Measurements from ENCODE around the gene FJX1. TPM values are rescaled to one million over a fixed set of nuclear protein-coding genes. Genes with fewer than 3 reads are reported as not detected.

FJX1 gene
- total RNA-seq, 1 donor from 2014 or later: 1.5 TPM

DNA sequence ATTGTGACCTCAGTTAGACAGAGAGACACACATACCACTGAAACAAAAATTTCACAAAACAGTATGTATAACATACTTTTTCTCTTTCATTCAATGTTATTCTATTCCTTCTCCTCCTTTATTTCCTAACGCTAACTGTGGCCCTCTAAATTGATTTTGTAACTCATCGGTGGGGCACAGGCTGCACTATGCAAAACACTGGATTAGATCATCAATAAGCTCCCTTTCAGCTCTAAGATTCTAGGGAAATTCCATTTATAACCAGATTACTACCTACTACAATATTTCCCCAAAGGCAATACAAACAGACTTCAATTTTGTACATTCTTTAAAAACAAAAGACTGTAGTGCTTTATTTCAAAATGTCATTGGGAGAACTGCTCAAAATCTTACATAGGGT lies 6.1 kb downstream of the FJX1 start:
- Histone ChIP-seq H3K9me3 (no peaks in the 10 kb centered on the region), H3K27me3 (ENCODE audit: low read depth) (peaks cover 22% of the 10 kb centered on the region), H3K4me1 (peaks cover 12% of the 10 kb centered on the region), H3K36me3 (no peaks in the 10 kb centered on the region), H3K4me3 (no peak overlapping the region), H3K27ac (no peak overlapping the region)
- DNase-seq: no peak
- TF ChIP-seq, protein P1, sequence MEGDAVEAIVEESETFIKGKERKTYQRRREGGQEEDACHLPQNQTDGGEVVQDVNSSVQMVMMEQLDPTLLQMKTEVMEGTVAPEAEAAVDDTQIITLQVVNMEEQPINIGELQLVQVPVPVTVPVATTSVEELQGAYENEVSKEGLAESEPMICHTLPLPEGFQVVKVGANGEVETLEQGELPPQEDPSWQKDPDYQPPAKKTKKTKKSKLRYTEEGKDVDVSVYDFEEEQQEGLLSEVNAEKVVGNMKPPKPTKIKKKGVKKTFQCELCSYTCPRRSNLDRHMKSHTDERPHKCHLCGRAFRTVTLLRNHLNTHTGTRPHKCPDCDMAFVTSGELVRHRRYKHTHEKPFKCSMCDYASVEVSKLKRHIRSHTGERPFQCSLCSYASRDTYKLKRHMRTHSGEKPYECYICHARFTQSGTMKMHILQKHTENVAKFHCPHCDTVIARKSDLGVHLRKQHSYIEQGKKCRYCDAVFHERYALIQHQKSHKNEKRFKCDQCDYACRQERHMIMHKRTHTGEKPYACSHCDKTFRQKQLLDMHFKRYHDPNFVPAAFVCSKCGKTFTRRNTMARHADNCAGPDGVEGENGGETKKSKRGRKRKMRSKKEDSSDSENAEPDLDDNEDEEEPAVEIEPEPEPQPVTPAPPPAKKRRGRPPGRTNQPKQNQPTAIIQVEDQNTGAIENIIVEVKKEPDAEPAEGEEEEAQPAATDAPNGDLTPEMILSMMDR (IDR thresholded peaks at IDR 0.05): no peak
- no peak for ATAC-seq
- intact Hi-C loops (cut with DNase I): no loop called here

DNA sequence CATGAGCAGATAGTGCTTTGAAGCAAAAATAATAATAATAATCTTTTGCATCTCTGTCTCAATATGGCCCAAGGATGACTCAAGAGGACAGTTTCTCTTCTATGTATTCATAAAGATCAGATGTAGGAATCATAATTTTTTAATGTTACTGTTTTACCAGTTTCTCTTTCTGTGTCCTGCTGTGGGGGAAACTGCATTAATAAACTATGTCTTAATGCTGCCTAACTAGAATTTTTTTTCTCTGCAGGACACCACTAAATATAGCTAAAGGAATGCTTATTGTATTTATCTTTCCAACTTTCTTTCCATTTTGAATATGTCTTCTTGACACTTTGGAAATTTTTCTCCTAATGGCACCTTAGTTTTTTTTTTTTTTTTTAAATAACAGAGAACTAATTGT lies 6.5 kb downstream of the FJX1 start:
- TF ChIP-seq, protein P1 (IDR thresholded peaks at IDR 0.05): no peak
- Histone ChIP-seq H3K27me3 (ENCODE audit: low read depth) (peaks cover 18% of the 10 kb centered on the region), H3K36me3 (no peaks in the 10 kb centered on the region), H3K4me1 (peaks cover 7% of the 10 kb centered on the region), H3K9me3 (no peaks in the 10 kb centered on the region), H3K4me3 (no peak overlapping the region), H3K27ac (no peak overlapping the region)
- intact Hi-C loops (cut with DNase I): no loop called here
- DNase-seq (no peak), ATAC-seq (no peak)

DNA sequence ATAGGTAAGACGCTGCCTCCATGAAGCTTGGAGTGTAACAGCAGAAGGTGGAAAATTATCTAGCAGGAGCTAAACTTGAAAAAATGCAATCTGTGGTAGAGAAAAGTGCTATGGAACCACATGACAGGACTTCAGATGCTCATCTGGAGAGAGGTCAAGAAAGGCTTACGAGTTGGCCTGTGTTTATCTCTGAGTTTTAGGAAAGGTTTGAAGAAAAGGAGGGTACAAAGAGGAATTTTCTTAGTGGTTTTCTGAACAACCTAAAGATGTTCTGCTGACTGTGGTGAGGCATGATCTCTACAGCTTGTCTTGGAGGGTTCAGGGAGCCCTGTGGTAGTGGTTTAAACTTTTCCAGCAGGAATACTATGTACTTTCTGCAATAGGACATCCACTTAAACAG lies 8.2 kb downstream of the FJX1 start:
- Histone ChIP-seq H3K27ac (no peak overlapping the region), H3K4me1 (no peaks in the 10 kb centered on the region), H3K36me3 (no peaks in the 10 kb centered on the region), H3K4me3 (no peak overlapping the region), H3K27me3 (ENCODE audit: low read depth) (peaks cover under 1% of the 10 kb centered on the region), H3K9me3 (no peaks in the 10 kb centered on the region)
- ATAC-seq (no peak), DNase-seq (no peak)
- TF ChIP-seq, protein P1 (IDR thresholded peaks at IDR 0.05): no peak
- intact Hi-C loops (cut with DNase I): no loop called here

DNA sequence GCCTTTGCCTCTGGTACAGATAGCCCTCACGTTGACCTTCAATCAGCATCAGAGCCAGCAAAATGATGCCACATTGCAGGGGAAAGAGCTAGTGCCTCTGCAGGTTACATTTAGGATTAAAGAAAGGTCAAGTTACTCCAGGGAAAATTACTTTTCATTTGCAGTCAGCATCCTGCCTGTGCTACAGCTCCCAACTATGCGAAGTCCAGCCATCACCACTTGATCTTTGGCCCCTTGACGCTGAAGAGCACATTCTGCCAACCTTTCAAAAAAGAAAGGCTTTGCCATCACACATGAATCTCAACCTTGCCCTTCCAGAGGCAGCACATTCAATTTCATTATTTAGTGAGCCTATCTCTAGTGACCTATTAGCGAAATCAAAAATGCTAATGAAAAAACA lies 11.3 kb downstream of the FJX1 start:
- DNase-seq (no peak), ATAC-seq (peak in 1 of 2 donors; percentile 40)
- no peaks in the 10 kb centered on the region for H3K36me3 ChIP-seq
- TF ChIP-seq, protein P1 (IDR thresholded peaks at IDR 0.05): no peak
- H3K27me3 ChIP-seq (ENCODE audit: low read depth): no peaks in the 10 kb centered on the region
- H3K27ac ChIP-seq: no peak overlapping the region
- H3K4me3 ChIP-seq: no peak overlapping the region
- H3K4me1 ChIP-seq: no peaks in the 10 kb centered on the region
- H3K9me3 ChIP-seq: no peaks in the 10 kb centered on the region
- intact Hi-C loops (cut with DNase I): no loop called here

DNA sequence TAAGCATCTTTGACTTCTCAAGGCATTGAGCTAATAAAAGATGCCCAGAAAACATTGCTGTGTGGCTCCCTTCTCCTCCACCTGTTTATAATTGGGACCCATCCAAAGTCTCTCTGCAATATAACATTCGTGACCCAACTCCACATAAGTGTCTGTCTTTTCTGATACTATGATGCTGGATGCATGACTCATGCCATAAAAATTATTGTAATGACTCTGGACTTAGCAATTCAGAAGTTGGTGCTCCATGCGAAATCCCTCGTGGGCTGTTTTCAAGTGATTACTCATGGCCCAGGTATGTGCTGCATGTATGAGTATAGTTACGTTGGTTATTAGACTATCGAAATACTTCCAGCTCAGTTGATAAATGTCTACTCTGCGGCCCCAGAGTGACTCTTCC lies 11.7 kb downstream of the FJX1 start:
- ATAC-seq (peak; percentile 90 to 93), DNase-seq (no peak)
- Histone ChIP-seq H3K4me1 (no peaks in the 10 kb centered on the region), H3K27ac (no peak overlapping the region), H3K27me3 (ENCODE audit: low read depth) (no peaks in the 10 kb centered on the region), H3K36me3 (no peaks in the 10 kb centered on the region), H3K4me3 (no peak overlapping the region), H3K9me3 (no peaks in the 10 kb centered on the region)
- intact Hi-C loops (cut with DNase I): no loop called here
- TF ChIP-seq, protein P1 (IDR thresholded peaks at IDR 0.05): no peak

DNA sequence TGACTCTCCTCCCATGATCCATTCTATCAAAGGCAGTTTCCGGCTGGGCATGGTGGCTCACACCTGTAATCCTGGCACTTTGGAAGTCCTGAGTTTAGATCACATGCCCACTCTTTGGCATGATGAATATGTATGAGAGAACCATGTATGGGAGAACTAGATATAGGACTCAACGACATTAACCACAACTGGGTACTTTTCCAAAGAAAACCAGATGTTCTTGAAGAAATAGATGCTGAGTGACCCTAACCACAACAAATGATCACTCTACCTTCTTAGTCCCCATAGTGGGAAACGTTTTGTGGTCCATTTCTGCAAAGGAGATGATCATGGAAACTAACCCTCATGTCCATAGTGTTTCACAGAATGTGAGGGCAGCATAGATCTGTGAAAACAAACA lies 13.6 kb downstream of the FJX1 start:
- H3K27me3 ChIP-seq (ENCODE audit: low read depth): no peaks in the 10 kb centered on the region
- H3K9me3 ChIP-seq: no peaks in the 10 kb centered on the region
- DNase-seq (no peak), ATAC-seq (no peak)
- H3K4me1 ChIP-seq: no peaks in the 10 kb centered on the region
- TF ChIP-seq, protein P1 (IDR thresholded peaks at IDR 0.05): no peak
- no peaks in the 10 kb centered on the region for H3K36me3 ChIP-seq
- intact Hi-C loops (cut with DNase I): no loop called here
- H3K4me3 ChIP-seq: no peak overlapping the region
- H3K27ac ChIP-seq: no peak overlapping the region
